Measurements from ENCODE around the gene ZNF563. TPM values are rescaled to one million over a fixed set of nuclear protein-coding genes. Genes with fewer than 3 reads are reported as not detected.

Gene ZNF563
- total RNA-seq, 2 experiments from 2014 or later, result 4.0 to 4.5 TPM

DNA sequence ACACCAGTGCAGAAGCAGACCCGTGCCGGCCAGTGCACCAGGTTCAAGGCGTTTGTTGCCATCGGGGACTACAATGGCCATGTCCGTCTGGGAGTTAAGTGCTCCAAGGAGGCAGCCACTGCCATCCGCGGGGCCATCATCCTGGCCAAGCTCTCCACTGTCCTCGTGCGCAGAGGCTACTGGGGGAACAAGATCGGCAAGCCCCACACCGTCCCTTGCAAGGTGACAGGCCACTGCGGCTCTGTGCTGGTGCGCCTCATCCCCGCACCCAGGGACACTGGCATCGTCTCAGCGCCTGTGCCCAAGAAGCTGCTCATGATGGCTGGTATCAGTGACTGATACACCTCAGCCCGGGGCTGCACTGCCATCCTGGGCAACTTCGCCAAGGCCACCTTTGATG is 48.8 kb downstream of the ZNF563 start:
- ChIA-PET POLR2A (no interaction called here), CTCF (no interaction called here)
- Mint-ChIP-seq H3K4me1 (peaks cover 15% of the 10 kb centered on the region), H3K9me3 (peaks cover 49% of the 10 kb centered on the region), H3K27me3 (no peaks in the 10 kb centered on the region), H3K27ac (no peak overlapping the region), H3K36me3 (ENCODE audit: low read depth) (peaks cover 82% of the 10 kb centered on the region), H3K4me3 (no peak overlapping the region)
- DNase-seq, result no peak

DNA sequence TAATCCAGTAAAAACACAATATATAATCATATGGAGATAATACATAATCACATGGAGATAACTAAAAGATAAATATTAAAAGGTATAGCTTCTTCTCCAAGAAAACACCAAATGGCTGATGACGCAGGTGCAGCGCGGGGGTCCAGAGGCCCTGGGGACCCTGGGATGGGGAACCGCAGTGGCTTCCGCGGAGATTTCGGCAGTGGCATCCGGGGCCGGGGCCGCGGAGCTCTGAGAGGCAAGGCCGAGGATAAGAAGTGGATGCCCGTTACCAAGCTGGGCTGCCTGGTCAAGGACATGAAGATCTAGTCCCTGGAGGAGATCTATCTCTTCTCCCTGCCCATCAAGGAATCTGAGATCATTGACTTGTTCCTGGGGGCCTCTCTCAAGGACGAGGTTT is 49.2 kb downstream of the ZNF563 start:
- DNase-seq, result no peak
- H3K9me3 Mint-ChIP-seq, result peaks cover 52% of the 10 kb centered on the region
- H3K36me3 Mint-ChIP-seq (ENCODE audit: low read depth), result peaks cover 83% of the 10 kb centered on the region
- no peak overlapping the region for H3K4me3 Mint-ChIP-seq
- ChIA-PET POLR2A (interaction anchor here (0.8 kb wide), 1 partner anchor 50 kb away, joined by 3 read pairs; the partner anchor contains the start of gene ZNF563), CTCF (no interaction called here)
- no peaks in the 10 kb centered on the region for H3K27me3 Mint-ChIP-seq
- H3K27ac Mint-ChIP-seq, result no peak overlapping the region
- peaks cover 11% of the 10 kb centered on the region for H3K4me1 Mint-ChIP-seq

GRCh38 chr19:12278713-12279112 is 54.7 kb downstream of the ZNF563 start:
- POLR2A ChIA-PET, result no interaction called here
- Mint-ChIP-seq H3K9me3 (peaks cover 64% of the 10 kb centered on the region), H3K4me3 (no peak overlapping the region), H3K4me1 (no peaks in the 10 kb centered on the region), H3K27me3 (no peaks in the 10 kb centered on the region), H3K27ac (no peak overlapping the region), H3K36me3 (ENCODE audit: low read depth) (peaks cover 86% of the 10 kb centered on the region)
- DNase-seq, result no peak
- CTCF ChIA-PET, result no interaction called here

- CTCF ChIA-PET, result no interaction called here
- H3K27me3 Mint-ChIP-seq, result no peaks in the 10 kb centered on the region
These were observed 60.2 kb downstream of the ZNF563 start for GRCh38 chr19:12272980-12273901.

DNA sequence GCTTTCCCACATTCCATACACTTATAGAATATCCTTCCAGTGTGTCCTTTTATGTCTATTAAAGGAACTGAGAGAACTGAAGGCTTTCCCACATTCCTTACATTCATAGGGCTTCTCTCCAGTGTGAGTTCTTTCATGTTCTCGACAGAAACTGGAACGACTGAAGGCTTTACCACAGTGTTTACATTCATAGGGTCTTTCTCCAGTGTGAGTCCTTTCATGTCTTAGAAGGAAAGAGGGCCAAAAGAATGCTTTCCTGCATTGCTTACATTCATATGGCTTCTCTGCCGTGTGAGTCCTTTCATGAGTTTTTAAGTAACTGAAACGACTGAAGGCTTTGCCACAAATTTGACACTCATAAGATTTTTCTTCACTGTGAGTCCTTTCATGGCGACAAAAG is 61.0 kb downstream of the ZNF563 start:
- Mint-ChIP-seq H3K27ac (no peak overlapping the region), H3K4me1 (no peaks in the 10 kb centered on the region), H3K9me3 (peaks cover 77% of the 10 kb centered on the region), H3K4me3 (no peak overlapping the region), H3K27me3 (no peaks in the 10 kb centered on the region), H3K36me3 (ENCODE audit: low read depth) (peaks cover 77% of the 10 kb centered on the region)
- DNase-seq, result no peak
- ChIA-PET POLR2A (no interaction called here), CTCF (no interaction called here)

More at GRCh38 chr19:12272980-12273901, 60.2 kb downstream of the ZNF563 start:
- Mint-ChIP-seq H3K4me1 (no peaks in the 10 kb centered on the region), H3K4me3 (no peak overlapping the region), H3K36me3 (ENCODE audit: low read depth) (peaks cover 83% of the 10 kb centered on the region), H3K27ac (no peak overlapping the region), H3K9me3 (peaks cover 74% of the 10 kb centered on the region)
- no peak for DNase-seq
- POLR2A ChIA-PET, result no interaction called here

DNA sequence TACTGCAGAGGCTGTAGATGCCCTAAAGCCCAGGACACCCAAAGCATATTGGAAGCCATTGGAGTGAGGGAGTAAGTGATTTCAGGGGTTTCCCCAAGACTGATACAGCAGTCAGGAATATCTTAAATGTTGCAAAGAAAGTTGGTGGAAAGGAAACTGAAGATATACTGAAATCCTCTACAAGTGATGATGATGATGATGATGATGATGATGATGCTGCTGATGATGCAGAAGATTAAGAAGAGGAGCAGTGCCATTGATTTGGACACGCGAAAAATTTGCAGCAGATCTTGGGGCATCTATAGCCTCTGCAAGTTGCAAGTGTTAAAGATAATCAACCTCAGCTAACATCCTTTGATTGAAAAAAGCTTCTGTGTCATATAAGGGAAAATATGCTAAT is 62.6 kb downstream of the ZNF563 start:
- no peak for DNase-seq
- CTCF ChIA-PET, result no interaction called here
- Mint-ChIP-seq H3K27me3 (no peaks in the 10 kb centered on the region), H3K4me1 (no peaks in the 10 kb centered on the region), H3K27ac (no peak overlapping the region), H3K36me3 (ENCODE audit: low read depth) (peaks cover 64% of the 10 kb centered on the region), H3K9me3 (peaks cover 67% of the 10 kb centered on the region), H3K4me3 (no peak overlapping the region)
- POLR2A ChIA-PET, result no interaction called here

Other genes starting within 250 kb of the ZNF563 start
- gene ZNF20, start 193.3 kb downstream of the ZNF563 start, total RNA-seq, result 1 to 10 TPM; 5.3 to 5.8 TPM
- gene ZNF625, start 176.9 kb downstream of the ZNF563 start, total RNA-seq, result 1 to 10 TPM; 2.7 to 3.8 TPM
- 10 to 100 TPM; 11.0 TPM for gene ZNF136, start 170.5 kb downstream of the ZNF563 start, total RNA-seq
- 10 to 100 TPM; 14.9 to 16.2 TPM for gene ZNF44, start 38.8 kb downstream of the ZNF563 start, total RNA-seq
- under 1 TPM; 0.75 to 0.86 TPM for gene ZNF442, start 32.0 kb upstream of the ZNF563 start, total RNA-seq
- gene ZNF799, start 67.6 kb upstream of the ZNF563 start, total RNA-seq, result 1 to 10 TPM; 4.7 TPM
- gene ZNF443, start 107.4 kb upstream of the ZNF563 start, total RNA-seq, result 1 to 10 TPM; 4.9 to 5.2 TPM
- 1 to 10 TPM; 1.8 to 3.0 TPM for gene ZNF709, start 151.2 kb upstream of the ZNF563 start, total RNA-seq
- gene ZNF564, start 217.8 kb upstream of the ZNF563 start, total RNA-seq, result 10 to 100 TPM in 1 of 2 experiments, 1 to 10 TPM in 1; 9.4 to 10.2 TPM